Measurements from ENCODE around the gene GLIS1. TPM values are rescaled to one million over a fixed set of nuclear protein-coding genes. Genes with fewer than 3 reads are reported as not detected.

The GLIS1 gene
- total RNA-seq, 1 experiment from 2014 or later, result 0.28 TPM

- no peak overlapping the region for H3K4me3 Mint-ChIP-seq
- TF ChIP-seq CTCF (conservative IDR thresholded peaks at IDR 0.05), result no peak
- H3K27me3 Mint-ChIP-seq (ENCODE audit: low read depth), result peaks cover 1% of the 10 kb centered on the region; the same call in 1 of the 2 replicates
- no peak overlapping the region for H3K4ac ChIP-seq (ENCODE audit: low read depth, low read length)
- H3K27ac Mint-ChIP-seq, result no peak overlapping the region; a peak in 1 of 7 replicates
- H2BK20ac ChIP-seq (ENCODE audit: low read depth, low read length, poor library complexity, severe bottlenecking), result no peak overlapping the region
- H3K79me1 ChIP-seq (ENCODE audit: insufficient read depth, low read depth, low read length, poor library complexity, severe bottlenecking), result no peaks in the 10 kb centered on the region
- H3K18ac ChIP-seq (ENCODE audit: insufficient read length, low read depth, low read length), result no peak overlapping the region
- H3K4me1 Mint-ChIP-seq, result peaks cover 0 to 8% of the 10 kb centered on the region in 2 experiments; a peak in 1 of 4 replicates
- H3K9ac ChIP-seq (ENCODE audit: extremely low read depth, insufficient read length, low read length), result no peak overlapping the region
- no CpG with 5 or more reads among the region's 10 CpGs for WGBS (ENCODE audit: extremely low coverage, insufficient read length, low lambda C conversion rate)
- H3K4me2 ChIP-seq (ENCODE audit: insufficient read depth, insufficient read length, low read length), result no peak overlapping the region
- no peak overlapping the region for H2BK15ac ChIP-seq (ENCODE audit: low read depth, low read length)
- H4K8ac ChIP-seq (replicated peaks; ENCODE audit: insufficient read length, low read depth, low read length), result no peak overlapping the region
- H4K20me1 ChIP-seq (ENCODE audit: control insufficient read depth, insufficient read depth, insufficient read length), result no peaks in the 10 kb centered on the region
- no peaks in the 10 kb centered on the region for H3K23me2 ChIP-seq (ENCODE audit: insufficient read length, low read depth, low read length, poor library complexity, severe bottlenecking)
- no peak overlapping the region for H3K27ac ChIP-seq (ENCODE audit: insufficient read length, low read depth, low read length)
- H3K23ac ChIP-seq (ENCODE audit: insufficient read length, low read depth, low read length), result no peak overlapping the region
- no peak overlapping the region for H2BK12ac ChIP-seq (ENCODE audit: insufficient read length, low read depth, low read length)
- H3K36me3 Mint-ChIP-seq (ENCODE audit: insufficient read depth in 1 of 3, low read depth in 3 of 3), result no peaks in the 10 kb centered on the region; a peak in 1 of 7 replicates
- H4K5ac ChIP-seq (ENCODE audit: insufficient read length, low read depth, low read length), result no peak overlapping the region
- H2BK120ac ChIP-seq (ENCODE audit: low read depth, low read length, poor library complexity, severe bottlenecking), result no peak overlapping the region
- H3K79me2 ChIP-seq (ENCODE audit: insufficient read depth, low read length), result no peaks in the 10 kb centered on the region
- no peak overlapping the region for H3T11ph ChIP-seq (ENCODE audit: low read length)
- no peaks in the 10 kb centered on the region for H3K9me3 ChIP-seq (ENCODE audit: control insufficient read depth, low read depth, low read length)
- H3K4me1 ChIP-seq (ENCODE audit: insufficient read depth, low read length), result no peaks in the 10 kb centered on the region
- DNase-seq, result peak; percentile 15
- H2AFZ ChIP-seq (ENCODE audit: low read length), result no peak overlapping the region
- no peaks in the 10 kb centered on the region for H3K9me3 Mint-ChIP-seq
- no peaks in the 10 kb centered on the region for H3K27me3 ChIP-seq (ENCODE audit: insufficient read depth, low read length)
- no peak overlapping the region for H2AK5ac ChIP-seq (ENCODE audit: insufficient read length, low read length)
- no peak overlapping the region for H4K91ac ChIP-seq (ENCODE audit: insufficient read length, low read depth, low read length)
- H2BK5ac ChIP-seq (ENCODE audit: insufficient read length, low read length), result no peak overlapping the region
- H3K14ac ChIP-seq (ENCODE audit: insufficient read depth, low read length), result no peak overlapping the region
- no peak overlapping the region for H3K56ac ChIP-seq (ENCODE audit: insufficient read length, low read depth, low read length)
Observed at GRCh38 chr1:53625766-53626520, 113.0 kb downstream of the GLIS1 start.
